CD14-positive monocyte (primary cell): ENCODE measurements around the gene LETM1. TPM values are rescaled to one million over a fixed set of nuclear protein-coding genes. Genes with fewer than 3 reads are reported as not detected.
A peak's percentile ranks its signal among the peaks of the same experiment; 100 is the strongest.

Experiments
- DNase-seq, 3 donors: peaks; one replicate each; pipeline ENCODE4 v3.0.0-alpha.2; 2011 to 2022
- H2AFZ ChIP-seq: 2 replicates; pipeline ENCODE4 v1.6.0; 2012; ENCODE audit warnings: mild to moderate bottlenecking, low read depth, low read length, inconsistent platforms; ENCODE audit not compliant: insufficient read depth, poor library complexity, severe bottlenecking
- H3K27ac ChIP-seq, 2 donors: 1 replicate in 1 of 2; 2 replicates in 1 of 2; pipeline ENCODE4 v1.5.1; 2012 to 2013; ENCODE audit warnings: low read length in 2 of 2, control low read depth in 1 of 2, inconsistent platforms in 1 of 2, low read depth in 1 of 2, mild to moderate bottlenecking in 1 of 2
- H3K27me3 ChIP-seq, 2 donors: one replicate each; pipeline versions ENCODE4 v1.6.0 to v1.6.1; 2011 to 2013; ENCODE audit warnings: low read length in 2 of 2; ENCODE audit not compliant: control insufficient read depth in 2 of 2, insufficient read depth in 2 of 2
- H3K36me3 ChIP-seq, 2 donors: replicated peaks in 1 of 2; 1 replicate in 1 of 2; 2 replicates in 1 of 2; pipeline versions ENCODE4 v1.5.1 to v1.6.1; 2012 to 2013; ENCODE audit warnings: low read length in 2 of 2, control low read depth in 1 of 2, inconsistent platforms in 1 of 2, mild to moderate bottlenecking in 1 of 2; ENCODE audit not compliant: insufficient read depth in 2 of 2, control insufficient read depth in 1 of 2
- H3K4me1 ChIP-seq, 2 donors: 1 replicate in 1 of 2; 2 replicates in 1 of 2; pipeline versions ENCODE4 v1.5.1 to v1.6.1; 2012 to 2013; ENCODE audit warnings: low read length in 2 of 2, control low read depth in 1 of 2, inconsistent platforms in 1 of 2, mild to moderate bottlenecking in 1 of 2, moderate library complexity in 1 of 2; ENCODE audit not compliant: insufficient read depth in 2 of 2, control insufficient read depth in 1 of 2
- H3K4me2 ChIP-seq: replicated peaks from 2 replicates; pipeline ENCODE3; 2012; ENCODE audit warnings: low read length, moderate library complexity, mild to moderate bottlenecking; ENCODE audit not compliant: poor library complexity, severe bottlenecking; ENCODE audit errors: extremely low read depth
- H3K4me3 ChIP-seq, 3 experiments: fragments of 200-600 bp in 1 of 3; sonication (generic) in 1 of 3; replicated peaks in 1 of 3; 1 replicate in 2 of 3; 2 replicates in 1 of 3; pipeline ENCODE4 v1.5.1; 2011 to 2013; ENCODE audit warnings: low read length in 3 of 3, mild to moderate bottlenecking in 3 of 3, control low read depth in 2 of 3, low read depth in 2 of 3, inconsistent platforms in 1 of 3, moderate library complexity in 1 of 3
- H3K79me2 ChIP-seq: 2 replicates; pipeline ENCODE4 v1.6.0; 2012; ENCODE audit warnings: mild to moderate bottlenecking, control low read depth, inconsistent platforms, low read length, moderate library complexity; ENCODE audit not compliant: insufficient read depth
- H3K9ac ChIP-seq: 2 replicates; pipeline ENCODE4 v1.6.0; 2017; ENCODE audit warnings: low read length, mild to moderate bottlenecking; ENCODE audit not compliant: insufficient read depth, poor library complexity, severe bottlenecking
- H3K9me3 ChIP-seq, 2 donors: replicated peaks in 1 of 2; 1 replicate in 1 of 2; 2 replicates in 1 of 2; pipeline versions ENCODE4 v1.5.1 to v1.6.1; 2012 to 2013; ENCODE audit warnings: low read length in 2 of 2, control low read depth in 1 of 2; ENCODE audit not compliant: control insufficient read depth in 1 of 2, insufficient read depth in 1 of 2
- H4K20me1 ChIP-seq: 2 replicates; pipeline ENCODE4 v1.6.0; 2012; ENCODE audit warnings: mild to moderate bottlenecking, low read length, control low read depth, moderate library complexity; ENCODE audit not compliant: insufficient read depth
- H3K27ac Mint-ChIP-seq, 7 donors: one replicate each; pipeline ENCODE4 v1.8.0; 2020; ENCODE audit warnings: mild to moderate bottlenecking in 7 of 7, mixed read lengths in 7 of 7, moderate library complexity in 6 of 7, inconsistent platforms in 2 of 7
- H3K27me3 Mint-ChIP-seq, 3 donors: one replicate each; pipeline ENCODE4 v1.8.0; 2021 to 2022; ENCODE audit warnings: low read depth in 3 of 3, mild to moderate bottlenecking in 3 of 3, mixed read lengths in 3 of 3, moderate library complexity in 3 of 3, inconsistent platforms in 1 of 3
- H3K36me3 Mint-ChIP-seq, 2 donors: one replicate each; pipeline ENCODE4 v1.8.0; 2020; ENCODE audit warnings: mixed read lengths in 2 of 2, inconsistent platforms in 1 of 2, mild to moderate bottlenecking in 1 of 2
- H3K4me1 Mint-ChIP-seq: one replicate; pipeline ENCODE4 v1.8.0; 2020; ENCODE audit warnings: mild to moderate bottlenecking, mixed read lengths
- H3K4me3 Mint-ChIP-seq, 2 donors: one replicate each; pipeline ENCODE4 v1.8.0; 2020; ENCODE audit warnings: mild to moderate bottlenecking in 2 of 2, mixed read lengths in 2 of 2, moderate library complexity in 1 of 2
- H3K9me3 Mint-ChIP-seq, 7 donors: one replicate each; pipeline ENCODE4 v1.8.0; 2020 to 2022; ENCODE audit warnings: mixed read lengths in 7 of 7, mild to moderate bottlenecking in 6 of 7, moderate library complexity in 6 of 7, inconsistent platforms in 2 of 7
- WGBS: methylation state at CpG from one replicate; pipeline ENCODE4 v1.1.5; 2013; ENCODE audit warnings: missing lambda C conversion rate; ENCODE audit not compliant: insufficient coverage; 5-methylcytosine and 5-hydroxymethylcytosine counted together
- intact Hi-C, 2 donors: fragments of 100-400 bp; cut with micrococcal nuclease; formaldehyde crosslinking; loops; one replicate each; pipeline versions ENCODE4 v1.15.0 to v1.15.1; 2023
- polyA plus RNA-seq, 3 donors: library from polyadenylated mRNA; depleted of rRNA in 1 of 3; unstranded in 2 of 3; stranded (reverse) in 1 of 3; fragments of 300-500 nt in 2 of 3; fragments of >200 nt in 1 of 3; fragmentation: Illumina TruSeq in 2 of 3; gene quantifications; 1 replicate in 2 of 3; 2 replicates in 1 of 3; pipeline ENCODE4 v1.2.3, GENCODE V29; 2012 to 2021
- TF ChIP-seq, protein P1 (sequence below): fragments of 200-600 bp; IDR thresholded peaks from one replicate; pipeline ENCODE4 v1.8.0; 2022; ENCODE audit warnings: antibody characterized with exemption, mild to moderate bottlenecking

The LETM1 gene
- polyA plus RNA-seq, 3 donors, result 6.2 to 18.6 (median 9.0) TPM

DNA sequence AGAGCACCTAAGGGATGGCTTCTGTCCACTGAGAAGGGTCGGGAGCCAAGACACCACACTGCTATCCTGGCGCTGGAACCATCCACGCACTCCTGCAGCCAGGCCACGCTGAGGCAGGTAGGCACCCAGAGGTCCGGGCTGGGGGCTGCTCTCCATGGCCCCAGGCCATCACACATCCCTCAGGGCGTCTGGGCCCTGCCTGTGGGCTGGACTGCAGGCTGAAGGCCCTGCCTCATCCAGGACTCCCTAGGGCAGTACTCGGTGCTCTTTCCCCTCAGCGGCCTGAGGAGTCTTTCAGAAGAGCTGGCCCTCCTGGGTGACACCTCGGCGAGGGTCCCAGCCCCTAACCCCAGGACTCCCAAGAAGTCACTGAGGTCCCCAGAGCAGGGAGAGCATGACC is 45.2 kb downstream of the LETM1 start:
- TF ChIP-seq, protein P1, sequence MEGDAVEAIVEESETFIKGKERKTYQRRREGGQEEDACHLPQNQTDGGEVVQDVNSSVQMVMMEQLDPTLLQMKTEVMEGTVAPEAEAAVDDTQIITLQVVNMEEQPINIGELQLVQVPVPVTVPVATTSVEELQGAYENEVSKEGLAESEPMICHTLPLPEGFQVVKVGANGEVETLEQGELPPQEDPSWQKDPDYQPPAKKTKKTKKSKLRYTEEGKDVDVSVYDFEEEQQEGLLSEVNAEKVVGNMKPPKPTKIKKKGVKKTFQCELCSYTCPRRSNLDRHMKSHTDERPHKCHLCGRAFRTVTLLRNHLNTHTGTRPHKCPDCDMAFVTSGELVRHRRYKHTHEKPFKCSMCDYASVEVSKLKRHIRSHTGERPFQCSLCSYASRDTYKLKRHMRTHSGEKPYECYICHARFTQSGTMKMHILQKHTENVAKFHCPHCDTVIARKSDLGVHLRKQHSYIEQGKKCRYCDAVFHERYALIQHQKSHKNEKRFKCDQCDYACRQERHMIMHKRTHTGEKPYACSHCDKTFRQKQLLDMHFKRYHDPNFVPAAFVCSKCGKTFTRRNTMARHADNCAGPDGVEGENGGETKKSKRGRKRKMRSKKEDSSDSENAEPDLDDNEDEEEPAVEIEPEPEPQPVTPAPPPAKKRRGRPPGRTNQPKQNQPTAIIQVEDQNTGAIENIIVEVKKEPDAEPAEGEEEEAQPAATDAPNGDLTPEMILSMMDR, result no peak
- no peak overlapping the region for H3K4me3 Mint-ChIP-seq
- H3K4me2 ChIP-seq, result no peak overlapping the region
- no peaks in the 10 kb centered on the region for H3K4me1 Mint-ChIP-seq
- H4K20me1 ChIP-seq, result peaks cover 9% of the 10 kb centered on the region
- DNase-seq, result no peak
- no peak overlapping the region for H2AFZ ChIP-seq
- H3K27me3 ChIP-seq, result no peaks in the 10 kb centered on the region
- no peak overlapping the region for H3K27ac ChIP-seq
- H3K4me1 ChIP-seq, result no peaks in the 10 kb centered on the region
- H3K9ac ChIP-seq, result no peak overlapping the region
- H3K9me3 ChIP-seq, result no peaks in the 10 kb centered on the region
- H3K27ac Mint-ChIP-seq, result no peak overlapping the region
- no peaks in the 10 kb centered on the region for H3K9me3 Mint-ChIP-seq
- no peak overlapping the region for H3K4me3 ChIP-seq
- H3K36me3 Mint-ChIP-seq, result peaks cover 24 to 42% of the 10 kb centered on the region in 2 donors
- peaks cover 25 to 34% of the 10 kb centered on the region in 2 donors for H3K36me3 ChIP-seq
- no peaks in the 10 kb centered on the region for H3K79me2 ChIP-seq
- intact Hi-C loops, result loop anchor here in 1 of 2 donors (1.0 kb wide), 1 partner anchor 62 kb away; no protein-coding TSS in a partner anchor
- WGBS, result 97% methylated on average over 10 of the region's 10 CpGs
- H3K27me3 Mint-ChIP-seq, result peaks cover 0 to 4% (median 2%) of the 10 kb centered on the region in 3 donors

DNA sequence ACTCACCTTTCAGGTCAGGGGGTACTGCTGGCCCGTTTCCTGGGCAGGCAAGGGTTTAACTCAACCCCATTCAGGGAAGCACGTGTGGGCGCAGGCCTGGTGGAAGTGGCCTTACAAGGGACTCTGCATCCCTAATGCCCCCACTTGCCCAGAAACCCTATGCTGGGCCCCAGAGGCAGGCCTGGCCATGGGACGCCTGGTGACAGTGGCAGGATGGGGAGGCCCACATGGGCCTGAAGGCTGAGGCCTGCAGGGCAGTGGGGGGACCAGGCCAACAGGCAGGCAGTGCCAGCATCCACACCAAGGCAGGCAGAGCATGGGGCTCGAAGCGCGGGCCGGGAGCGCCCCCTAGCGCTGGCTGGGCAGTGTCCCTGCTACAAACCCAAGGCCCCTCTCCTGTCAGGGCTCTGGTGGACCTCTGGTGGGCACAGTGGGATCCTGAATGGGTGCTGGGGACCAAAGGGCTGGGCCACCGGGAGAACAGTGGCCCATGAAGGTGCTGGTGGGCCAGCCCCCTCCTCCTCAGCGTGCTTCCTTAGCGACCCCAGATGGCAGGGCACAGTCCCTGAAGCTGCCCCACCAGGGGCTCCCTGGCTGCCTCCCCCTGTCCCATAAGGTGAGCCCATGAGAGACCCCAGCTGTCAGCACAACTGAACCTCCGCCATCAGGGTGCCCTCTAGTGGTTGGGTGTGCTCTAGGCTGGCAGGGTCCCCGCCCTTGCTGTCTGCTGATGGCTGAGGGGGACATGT is 46.0 kb downstream of the LETM1 start:
- peaks cover 17 to 26% of the 10 kb centered on the region in 2 donors for H3K36me3 ChIP-seq
- TF ChIP-seq, protein P1, result peak; percentile 92
- H3K4me3 ChIP-seq, result no peak overlapping the region
- 39% methylated on average over 15 of the region's 15 CpGs for WGBS
- Mint-ChIP-seq H3K36me3 (peaks cover 19 to 33% of the 10 kb centered on the region in 2 donors), H3K4me3 (no peak overlapping the region), H3K4me1 (no peaks in the 10 kb centered on the region), H3K27ac (no peak overlapping the region), H3K9me3 (no peaks in the 10 kb centered on the region), H3K27me3 (peaks cover 0 to 4% (median 2%) of the 10 kb centered on the region in 3 donors)
- no peaks in the 10 kb centered on the region for H3K9me3 ChIP-seq
- H3K4me2 ChIP-seq, result no peak overlapping the region
- intact Hi-C loops, result loop anchor here (1.0 to 5.0 kb wide), 2 partner anchors 58 to 62 kb away; no protein-coding TSS in a partner anchor
- H3K9ac ChIP-seq, result no peak overlapping the region
- no peaks in the 10 kb centered on the region for H3K4me1 ChIP-seq
- H3K27me3 ChIP-seq, result no peaks in the 10 kb centered on the region
- no peaks in the 10 kb centered on the region for H3K79me2 ChIP-seq
- H2AFZ ChIP-seq, result no peak overlapping the region
- peak; percentile 32 to 51 (median 50) for DNase-seq
- peaks cover 9% of the 10 kb centered on the region for H4K20me1 ChIP-seq
- H3K27ac ChIP-seq, result no peak overlapping the region
